GM18861 (cell line): ENCODE results near the gene ARHGAP26.

Experiments used
- ATAC-seq: cut with Tn5 transposase; IDR thresholded peaks from one replicate; pipeline ENCODE4 v1.9.1; 2021; ENCODE audit not compliant: unreplicated experiment

ARHGAP26 gene

DNA sequence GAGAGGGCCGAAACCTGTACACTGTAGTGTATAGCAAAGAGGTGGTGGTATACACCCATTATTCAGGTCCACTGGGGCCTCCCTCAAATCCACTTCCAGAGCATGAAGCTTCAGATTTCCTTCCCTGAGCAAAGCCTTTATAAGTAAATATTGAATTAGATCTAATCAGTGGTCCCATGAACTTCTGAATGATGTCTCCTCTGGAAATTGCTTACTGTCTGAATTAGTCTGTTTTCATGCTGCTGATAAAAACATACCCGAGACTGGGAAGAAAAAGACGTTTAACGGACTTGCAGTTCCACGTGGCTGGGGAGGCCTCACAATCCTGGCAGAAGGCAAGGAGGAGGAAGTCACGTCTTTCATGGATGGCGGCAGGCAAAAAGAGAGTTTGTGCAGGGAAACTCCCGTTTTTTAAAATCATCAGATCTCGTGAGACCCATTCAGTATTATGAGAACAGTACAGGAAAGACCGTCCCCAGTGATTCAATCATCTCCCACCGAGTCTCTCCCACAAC lies 439.8 kb downstream of the ARHGAP26 start:
- no peak for ATAC-seq

GRCh38 chr5:143210576-143210975 lies 440.4 kb downstream of the ARHGAP26 start:
- no peak for ATAC-seq

GRCh38 chr5:143212261-143212660 lies 442.1 kb downstream of the ARHGAP26 start:
- ATAC-seq, result no peak

GRCh38 chr5:143213231-143213850 lies 443.2 kb downstream of the ARHGAP26 start:
- no peak for ATAC-seq

DNA sequence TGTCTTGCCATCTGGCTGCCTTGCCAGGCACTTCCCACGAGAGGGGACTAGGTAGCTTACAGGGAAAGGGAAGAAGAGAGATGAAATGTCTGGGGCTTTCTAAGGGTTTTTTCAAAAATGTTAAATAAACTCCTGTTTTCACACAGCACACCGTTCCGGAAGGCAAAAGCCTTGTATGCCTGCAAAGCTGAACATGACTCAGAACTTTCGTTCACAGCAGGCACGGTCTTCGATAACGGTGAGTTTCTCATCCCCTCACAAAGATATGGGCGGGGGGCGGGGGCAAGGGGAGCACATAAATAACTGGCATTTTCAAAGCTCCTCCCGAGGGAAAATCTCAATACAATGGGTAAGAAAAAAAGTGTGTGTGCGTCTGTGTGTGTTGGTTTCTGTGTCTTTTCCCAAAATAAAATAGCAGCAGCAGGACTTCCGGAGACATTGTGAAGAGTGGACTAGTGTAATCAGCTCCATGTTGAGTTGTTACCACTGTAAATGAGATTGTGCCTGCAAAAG lies 443.7 kb downstream of the ARHGAP26 start:
- peak; percentile 50 for ATAC-seq

DNA sequence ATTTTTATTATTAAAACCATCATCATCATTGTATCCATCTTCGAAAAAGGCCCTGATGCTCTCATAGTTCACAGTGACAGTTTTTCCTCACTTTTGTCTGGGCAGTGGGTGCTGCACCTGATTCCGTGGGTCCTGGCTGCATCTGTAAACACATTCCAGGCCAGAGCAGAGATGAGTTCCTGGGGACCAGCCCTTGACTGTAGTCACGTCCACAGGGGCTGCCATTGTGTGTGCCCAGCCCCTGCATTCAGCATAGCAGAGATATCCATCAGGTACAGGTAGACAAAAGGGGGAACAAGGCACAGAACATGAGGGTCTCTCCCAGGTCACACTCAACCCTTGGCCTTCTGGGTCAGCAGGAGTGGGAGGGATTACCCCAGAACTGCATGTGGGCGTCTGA lies 444.3 kb downstream of the ARHGAP26 start:
- no peak for ATAC-seq

DNA sequence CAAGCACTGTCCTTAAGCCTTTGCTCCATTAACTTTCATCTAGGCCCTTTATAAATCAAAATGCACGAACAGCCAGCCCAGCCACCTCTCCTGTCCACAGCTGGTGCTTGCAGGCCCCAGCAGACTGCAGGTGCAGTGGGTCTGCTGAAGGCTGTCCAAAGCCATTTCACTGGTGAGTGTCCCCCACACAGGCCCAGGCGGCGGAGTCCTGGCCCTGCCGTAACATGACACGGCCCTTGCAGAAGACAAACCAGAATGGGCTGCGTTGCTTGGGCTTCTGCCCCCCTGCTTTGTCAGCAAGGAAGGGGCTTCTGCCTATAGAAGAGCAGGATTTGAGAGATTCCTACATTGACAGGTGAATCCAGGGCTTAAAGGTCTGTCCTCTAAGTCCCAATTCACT lies 444.7 kb downstream of the ARHGAP26 start:
- no peak for ATAC-seq

DNA sequence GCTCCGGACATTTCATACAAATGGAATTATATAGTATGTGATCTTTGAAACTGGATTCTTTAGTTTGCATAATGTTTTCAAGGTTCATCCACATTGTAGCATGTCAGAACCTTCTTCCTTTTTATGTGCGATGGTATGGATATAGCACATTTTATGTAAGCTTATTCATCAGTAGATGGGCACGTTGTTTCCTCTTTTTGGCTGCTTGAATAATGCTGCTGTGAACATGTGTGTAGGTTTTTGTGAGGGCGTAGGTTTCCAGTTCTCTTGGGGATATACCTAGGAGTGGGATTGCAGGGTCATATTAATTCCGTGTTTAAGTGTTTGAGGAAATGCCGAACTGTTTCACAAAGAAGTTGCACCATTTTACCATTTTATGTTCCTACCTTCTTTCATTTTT lies 445.5 kb downstream of the ARHGAP26 start:
- no peak for ATAC-seq

GRCh38 chr5:143216211-143216610 lies 446.0 kb downstream of the ARHGAP26 start:
- ATAC-seq, result no peak

DNA sequence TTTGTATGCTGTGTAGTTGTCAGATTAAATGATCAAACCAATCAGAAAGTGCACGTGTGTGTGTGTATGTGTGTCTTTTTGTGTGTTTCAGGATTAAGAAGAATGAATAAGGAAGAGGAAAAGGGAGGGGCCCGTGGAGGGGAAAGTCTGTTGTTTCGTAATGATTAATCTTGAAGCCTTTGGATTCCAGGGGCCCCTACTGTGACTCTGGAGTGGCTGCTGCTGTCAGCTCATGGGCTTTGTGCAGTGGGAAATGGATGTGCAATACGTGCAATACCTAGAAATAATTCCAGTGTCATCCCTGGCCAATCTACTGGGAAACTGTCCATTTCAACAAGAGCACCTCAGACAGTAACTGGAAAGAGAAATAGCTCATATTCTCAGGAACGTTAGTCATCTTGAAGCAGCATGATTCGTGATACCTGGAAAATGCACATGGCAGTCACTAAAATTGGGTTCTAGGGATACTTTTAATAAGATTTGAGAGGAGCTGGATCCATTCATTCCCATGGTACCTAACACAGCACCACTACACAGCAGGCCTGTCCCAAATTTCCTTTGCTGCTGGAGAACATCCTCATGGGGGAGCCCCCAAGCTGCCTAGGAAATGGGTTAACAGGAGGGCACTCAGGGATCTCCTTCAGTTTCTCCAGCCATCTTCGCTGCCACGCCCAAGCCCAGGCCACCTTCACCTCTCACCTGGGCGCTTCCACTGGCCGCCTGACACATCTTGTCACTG lies 447.1 kb downstream of the ARHGAP26 start:
- no peak for ATAC-seq

GRCh38 chr5:143217804-143218160 lies 447.6 kb downstream of the ARHGAP26 start:
- peak; percentile 46 for ATAC-seq

GRCh38 chr5:143218517-143219170 lies 448.5 kb downstream of the ARHGAP26 start:
- ATAC-seq, result no peak

DNA sequence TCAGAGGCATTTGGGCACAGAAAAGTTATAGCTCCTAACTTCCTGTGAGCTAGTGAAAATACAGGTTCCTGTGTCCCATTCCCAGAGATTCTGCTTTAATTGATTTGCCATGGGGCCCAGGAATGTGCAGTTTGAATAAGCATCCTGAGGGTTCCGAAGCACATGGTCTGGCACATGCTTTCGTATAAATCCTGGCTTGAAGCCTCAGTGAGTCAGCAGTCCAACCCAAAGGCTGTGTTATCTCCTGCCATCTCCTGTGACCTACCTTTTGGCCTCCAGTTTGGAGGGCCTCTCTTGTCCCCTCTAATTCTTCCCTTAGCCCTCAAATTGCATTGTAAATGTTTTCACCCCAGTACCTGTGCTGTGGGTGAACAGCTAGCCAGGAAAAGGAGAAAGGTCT lies 449.5 kb downstream of the ARHGAP26 start:
- ATAC-seq, result no peak

DNA sequence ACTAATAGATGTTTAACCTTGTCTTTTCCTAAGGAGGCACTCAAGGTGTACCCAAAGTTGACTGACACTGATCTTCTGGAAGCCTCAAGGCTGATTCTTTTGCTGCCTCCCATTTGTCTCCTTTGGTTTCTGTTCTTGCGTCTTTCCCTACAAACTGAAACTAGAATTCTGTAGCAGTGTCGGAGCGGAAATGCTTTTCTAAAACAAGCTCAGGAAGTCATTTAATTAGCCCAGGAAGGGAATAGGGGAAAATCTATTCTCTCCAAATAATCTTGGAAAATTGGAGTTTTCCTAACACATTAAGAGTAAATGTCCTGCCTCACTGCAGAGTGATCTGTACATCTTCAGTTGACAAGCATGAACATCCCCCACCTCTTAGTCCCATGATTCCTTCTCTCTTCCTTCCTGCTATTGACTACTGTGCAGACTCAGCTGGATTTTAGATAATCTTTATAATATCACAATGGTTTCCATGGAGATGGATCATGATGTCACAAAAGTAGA lies 450.6 kb downstream of the ARHGAP26 start:
- no peak for ATAC-seq

DNA sequence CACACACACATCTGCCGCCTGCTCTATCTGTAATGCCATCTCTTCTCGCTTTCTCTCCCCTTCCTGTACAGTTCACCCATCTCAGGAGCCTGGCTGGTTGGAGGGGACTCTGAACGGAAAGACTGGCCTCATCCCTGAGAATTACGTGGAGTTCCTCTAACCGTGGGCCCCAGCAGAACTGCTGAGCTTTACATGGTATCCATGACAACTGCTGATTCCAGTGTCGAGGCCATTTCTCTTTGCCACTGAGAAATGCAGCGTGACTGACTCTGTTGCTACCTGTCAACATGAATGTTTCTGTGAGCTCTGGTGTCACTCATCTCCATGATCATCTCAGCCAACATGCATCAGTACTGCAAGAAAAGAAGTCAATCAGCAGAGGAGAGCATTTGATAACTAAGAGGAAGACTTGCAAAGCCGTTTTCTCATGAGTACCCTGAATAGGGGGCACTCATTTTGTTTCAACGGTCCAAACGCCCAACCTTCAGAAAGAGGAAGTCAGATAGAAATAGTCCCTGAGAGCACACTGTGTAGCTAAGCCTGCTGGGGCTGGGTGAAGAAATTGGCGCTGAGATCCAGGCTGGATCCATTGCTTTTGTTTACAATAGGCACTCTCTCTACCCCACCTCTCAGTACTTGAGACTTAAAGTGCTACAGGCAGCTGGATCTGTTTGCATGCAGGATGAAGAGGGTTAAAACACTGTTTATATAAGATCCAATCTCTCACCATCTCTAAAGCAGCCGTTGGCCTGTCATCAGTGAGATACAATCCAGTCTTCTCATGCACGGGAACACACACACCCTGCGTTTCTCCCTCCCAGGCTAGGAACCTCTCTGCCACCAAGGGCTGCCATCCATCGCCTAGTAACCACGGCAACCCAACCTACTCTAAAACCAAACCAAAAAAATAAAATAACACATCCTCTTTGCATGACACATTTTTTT lies 452.4 kb downstream of the ARHGAP26 start:
- peak; percentile 47 for ATAC-seq

DNA sequence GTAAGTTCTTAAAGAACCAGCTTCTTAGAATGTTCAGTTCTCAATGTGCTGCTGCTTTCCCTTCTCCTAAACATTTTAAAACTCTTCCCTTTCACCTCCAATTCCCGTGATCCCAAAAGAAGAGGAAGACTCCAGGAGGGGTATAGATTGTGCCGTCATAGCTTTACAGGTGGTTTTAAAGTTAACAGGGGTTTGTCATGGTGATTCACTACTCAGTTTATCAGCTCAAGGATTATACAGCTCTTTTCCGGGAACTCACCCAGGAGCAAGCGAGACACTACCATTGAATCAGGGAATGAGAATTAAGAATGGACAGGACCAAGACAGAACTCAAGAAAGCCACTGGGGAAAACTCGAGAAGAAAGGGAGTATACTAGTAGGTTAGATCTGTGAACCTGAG lies 454.5 kb downstream of the ARHGAP26 start:
- no peak for ATAC-seq

GRCh38 chr5:143225511-143225910 lies 455.3 kb downstream of the ARHGAP26 start:
- no peak for ATAC-seq

GRCh38 chr5:143226361-143226760 lies 456.2 kb downstream of the ARHGAP26 start:
- no peak for ATAC-seq

DNA sequence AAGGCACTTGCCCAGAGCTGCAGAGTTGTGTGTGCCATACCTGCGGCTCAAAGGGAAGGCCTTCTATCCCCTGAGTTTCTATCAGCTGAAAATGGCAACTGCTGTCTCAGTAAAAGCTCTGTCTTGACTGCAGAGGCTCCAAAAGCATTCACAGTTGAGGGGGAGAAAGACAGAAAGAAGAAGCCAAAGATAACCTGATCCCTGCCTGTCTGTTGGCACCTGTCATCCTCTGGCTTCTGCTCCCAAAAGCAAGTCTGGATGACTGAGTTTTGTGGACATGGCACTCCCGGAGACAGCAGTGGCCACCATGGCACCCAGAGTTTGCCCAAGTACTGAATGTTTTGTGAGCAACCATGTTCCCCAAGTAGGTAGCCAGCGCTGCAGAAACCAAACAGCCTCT lies 456.7 kb downstream of the ARHGAP26 start:
- no peak for ATAC-seq

- no peak for ATAC-seq
Observed at GRCh38 chr5:143227301-143227700, 457.1 kb downstream of the ARHGAP26 start.
